GM12878 (cell line): Measurements from ENCODE around the gene MRRF. TPM values are rescaled to one million over a fixed set of nuclear protein-coding genes. Genes with fewer than 3 reads are reported as not detected.

Experiments
- BCLAF1 ChIP-seq: fragments of 450-650 bp; IDR thresholded peaks from 2 replicates; pipeline ENCODE4 v1.6.1; 2017; ENCODE audit warnings: antibody characterized with exemption, mild to moderate bottlenecking, moderate library complexity
- BMI1 ChIP-seq: fragments of 450-650 bp; IDR thresholded peaks from 2 replicates; pipeline ENCODE4 v1.6.1; 2016; ENCODE audit warnings: mild to moderate bottlenecking, moderate library complexity, borderline replicate concordance
- CHD2 ChIP-seq: IDR thresholded peaks from 2 replicates; pipeline ENCODE4 v1.6.1; 2011; ENCODE audit warnings: low read depth, low read length, improper control_type of control experiment, borderline replicate concordance
- ESRRA ChIP-seq: IDR thresholded peaks from 2 replicates; pipeline ENCODE4 v1.6.1; 2012; ENCODE audit warnings: mild to moderate bottlenecking, low read length, improper control_type of control experiment
- EZH2 ChIP-seq: IDR thresholded peaks from 2 replicates; pipeline ENCODE4 v1.6.1; 2012; ENCODE audit warnings: low read depth, mild to moderate bottlenecking, control low read depth, inconsistent platforms, low read length, borderline replicate concordance; ENCODE audit not compliant: control insufficient read depth
- FOS ChIP-seq: IDR thresholded peaks from 3 replicates; pipeline ENCODE4 v1.6.1; 2011; ENCODE audit warnings: borderline replicate concordance; ENCODE audit not compliant: insufficient read length; ENCODE audit errors: extremely low read depth
- IRF3 ChIP-seq: fragments of 450-650 bp; IDR thresholded peaks from 2 replicates; pipeline ENCODE4 v1.6.1; 2014; ENCODE audit warnings: mild to moderate bottlenecking
- JUND ChIP-seq: IDR thresholded peaks from 2 replicates; pipeline ENCODE4 v1.6.1; 2012; ENCODE audit warnings: low read depth, mild to moderate bottlenecking, low read length, improper control_type of control experiment, moderate library complexity
- NFYB ChIP-seq: IDR thresholded peaks from 2 replicates; pipeline ENCODE4 v1.6.1; 2011; ENCODE audit warnings: low read depth, mild to moderate bottlenecking, low read length, improper control_type of control experiment, moderate library complexity; ENCODE audit not compliant: insufficient read depth
- NKRF ChIP-seq: fragments of 450-650 bp; conservative IDR thresholded peaks from 2 replicates; pipeline ENCODE4 v1.6.1; 2017; ENCODE audit warnings: mild to moderate bottlenecking, moderate library complexity
- POU2F2 ChIP-seq: IDR thresholded peaks from 3 replicates; pipeline ENCODE4 v1.6.1; 2011; ENCODE audit warnings: low read depth, mild to moderate bottlenecking, low read length, borderline replicate concordance
- RAD21 ChIP-seq: IDR thresholded peaks from 2 replicates; pipeline ENCODE4 v1.6.1; 2011; ENCODE audit warnings: mild to moderate bottlenecking, low read depth, low read length, moderate library complexity; ENCODE audit not compliant: insufficient read depth
- RELA ChIP-seq: fragments of 450-650 bp; IDR thresholded peaks from 2 replicates; pipeline ENCODE4 v1.8.0; 2014; ENCODE audit warnings: borderline replicate concordance; ENCODE audit not compliant: partially characterized antibody
- SMARCA5 ChIP-seq: fragments of 450-650 bp; IDR thresholded peaks from 2 replicates; pipeline ENCODE4 v1.6.1; 2017; ENCODE audit warnings: mild to moderate bottlenecking
- YBX1 ChIP-seq: fragments of 450-650 bp; IDR thresholded peaks from 2 replicates; pipeline ENCODE4 v1.6.1; 2016; ENCODE audit warnings: antibody characterized with exemption
- polyA plus RNA-seq, 11 experiments: library from polyadenylated mRNA; depleted of rRNA in 4 of 11; unstranded in 6 of 11; stranded (reverse) in 5 of 11; fragments of >200 nt; fragmentation: Nextera tagmentation in 4 of 11; fragmentation: Illumina TruSeq in 1 of 11; extraction: Ambion mirVana in 4 of 11; extraction: Trizol in 1 of 11; gene quantifications; 1 replicate in 1 of 11; 2 replicates in 10 of 11; pipeline versions ENCODE4 v1.2.1 to v1.2.3, GENCODE V29; 2011 to 2016; ENCODE audit warnings: inconsistent platforms in 2 of 11, missing spikeins in 2 of 11, low read depth in 1 of 11
- total RNA-seq, 4 experiments: library from RNA; depleted of rRNA in 3 of 4; stranded (reverse); fragments of >200 nt in 3 of 4; fragmentation: Illumina TruSeq in 1 of 4; extraction: Trizol in 1 of 4; gene quantifications; 2 replicates each; pipeline versions ENCODE4 v1.2.1 to v1.2.3, GENCODE V29; 2013 to 2021

MRRF gene
- total and polyA plus RNA-seq, 10 of the 15 experiments (the other 5 are each of a cell fraction or from before 2014, with no cell fraction given): 64.8 to 112 (median 76.4) TPM

DNA sequence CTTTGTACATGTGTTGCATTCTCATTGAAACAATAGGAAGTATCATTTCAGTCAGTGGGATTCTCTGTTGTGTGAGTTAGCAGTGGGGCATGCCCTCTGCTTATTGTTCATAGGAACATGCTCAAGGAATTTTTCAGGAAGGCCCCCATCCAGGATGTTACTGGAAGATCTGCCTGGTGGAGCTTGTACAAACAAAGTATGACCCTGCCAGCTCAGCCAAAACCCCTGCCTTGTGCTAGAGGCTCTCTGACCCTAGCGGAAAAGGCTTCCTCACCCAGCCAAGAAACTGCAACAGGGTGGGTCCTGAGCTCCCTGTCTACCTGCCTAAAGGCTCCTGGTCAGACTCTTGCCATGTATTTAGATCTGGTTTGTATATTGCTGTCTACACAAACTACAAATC lies 43.2 kb downstream of the MRRF start (continued):
- TF ChIP-seq NKRF (no peak), RELA (no peak), JUND (no peak), IRF3 (no peak), EZH2 (no peak), CHD2 (no peak), BMI1 (no peak), RAD21 (no peak), NFYB (no peak), YBX1 (no peak), FOS (no peak), ESRRA (no peak), BCLAF1 (no peak), POU2F2 (no peak), SMARCA5 (no peak)
